ENCODE data around the gene PLXDC1.

Gene PLXDC1

GRCh38 chr17:39104046-39104445, 47.4 kb downstream of the PLXDC1 start:
- H3K4me1 ChIP-seq (ENCODE audit: insufficient read depth, low read length) = peaks cover 11% of the 10 kb centered on the region
- H3K9me3 ChIP-seq (ENCODE audit: low read length) = no peaks in the 10 kb centered on the region
- no peak overlapping the region for H3K4me3 ChIP-seq (ENCODE audit: low read depth in 1 of 2, low read length in 2 of 2)
- H3K27me3 ChIP-seq (ENCODE audit: control insufficient read depth in 1 of 2, insufficient read depth in 2 of 2, low read length in 2 of 2) = no peaks in the 10 kb centered on the region
- H3K27ac ChIP-seq (ENCODE audit: low read depth, low read length) = no peak overlapping the region
- no peaks in the 10 kb centered on the region for H3K36me3 ChIP-seq (ENCODE audit: insufficient read depth, low read length)
- H3K9ac ChIP-seq (ENCODE audit: low read length) = no peak overlapping the region

GRCh38 chr17:39101091-39101490, 50.3 kb downstream of the PLXDC1 start:
- H3K9me3 ChIP-seq (ENCODE audit: low read length) = no peaks in the 10 kb centered on the region
- no peaks in the 10 kb centered on the region for H3K36me3 ChIP-seq (ENCODE audit: insufficient read depth, low read length)
- H3K27ac ChIP-seq (ENCODE audit: low read depth, low read length) = no peak overlapping the region
- no peak overlapping the region for H3K4me3 ChIP-seq (ENCODE audit: low read depth in 1 of 2, low read length in 2 of 2)
- peaks cover 20% of the 10 kb centered on the region for H3K4me1 ChIP-seq (ENCODE audit: insufficient read depth, low read length)
- H3K9ac ChIP-seq (ENCODE audit: low read length) = no peak overlapping the region
- H3K27me3 ChIP-seq (ENCODE audit: control insufficient read depth in 1 of 2, insufficient read depth in 2 of 2, low read length in 2 of 2) = no peaks in the 10 kb centered on the region

GRCh38 chr17:39100530-39100929, 50.9 kb downstream of the PLXDC1 start:
- Histone ChIP-seq H3K9ac (ENCODE audit: low read length) (no peak overlapping the region), H3K27me3 (ENCODE audit: control insufficient read depth in 1 of 2, insufficient read depth in 2 of 2, low read length in 2 of 2) (no peaks in the 10 kb centered on the region), H3K36me3 (ENCODE audit: insufficient read depth, low read length) (no peaks in the 10 kb centered on the region), H3K4me1 (ENCODE audit: insufficient read depth, low read length) (peaks cover 20% of the 10 kb centered on the region), H3K27ac (ENCODE audit: low read depth, low read length) (no peak overlapping the region), H3K4me3 (ENCODE audit: low read depth in 1 of 2, low read length in 2 of 2) (no peak overlapping the region), H3K9me3 (ENCODE audit: low read length) (no peaks in the 10 kb centered on the region)

GRCh38 chr17:39099663-39100286, 51.7 kb downstream of the PLXDC1 start:
- Histone ChIP-seq H3K9ac (ENCODE audit: low read length) (no peak overlapping the region), H3K4me3 (ENCODE audit: low read depth in 1 of 2, low read length in 2 of 2) (no peak overlapping the region), H3K27me3 (ENCODE audit: control insufficient read depth in 1 of 2, insufficient read depth in 2 of 2, low read length in 2 of 2) (no peaks in the 10 kb centered on the region), H3K4me1 (ENCODE audit: insufficient read depth, low read length) (peaks cover 23% of the 10 kb centered on the region), H3K27ac (ENCODE audit: low read depth, low read length) (no peak overlapping the region), H3K9me3 (ENCODE audit: low read length) (no peaks in the 10 kb centered on the region), H3K36me3 (ENCODE audit: insufficient read depth, low read length) (no peaks in the 10 kb centered on the region)

- Histone ChIP-seq H3K9ac (ENCODE audit: low read length) (no peak overlapping the region), H3K27ac (ENCODE audit: low read depth, low read length) (peak overlapping the region; percentile 27), H3K4me1 (ENCODE audit: insufficient read depth, low read length) (peaks cover 26% of the 10 kb centered on the region), H3K9me3 (ENCODE audit: low read length) (no peaks in the 10 kb centered on the region), H3K4me3 (ENCODE audit: low read depth in 1 of 2, low read length in 2 of 2) (no peak overlapping the region), H3K36me3 (ENCODE audit: insufficient read depth, low read length) (no peaks in the 10 kb centered on the region), H3K27me3 (ENCODE audit: control insufficient read depth in 1 of 2, insufficient read depth in 2 of 2, low read length in 2 of 2) (no peaks in the 10 kb centered on the region)
Measured at GRCh38 chr17:39098588-39098987, 52.8 kb downstream of the PLXDC1 start.

- no peak overlapping the region for H3K27ac ChIP-seq (ENCODE audit: low read depth, low read length)
- H3K9me3 ChIP-seq (ENCODE audit: low read length) = no peaks in the 10 kb centered on the region
- H3K27me3 ChIP-seq (ENCODE audit: control insufficient read depth in 1 of 2, insufficient read depth in 2 of 2, low read length in 2 of 2) = no peaks in the 10 kb centered on the region
- H3K9ac ChIP-seq (ENCODE audit: low read length) = no peak overlapping the region
- H3K4me1 ChIP-seq (ENCODE audit: insufficient read depth, low read length) = peaks cover 26% of the 10 kb centered on the region
- H3K4me3 ChIP-seq (ENCODE audit: low read depth in 1 of 2, low read length in 2 of 2) = no peak overlapping the region
- H3K36me3 ChIP-seq (ENCODE audit: insufficient read depth, low read length) = no peaks in the 10 kb centered on the region
Measured at GRCh38 chr17:39097537-39097936, 53.9 kb downstream of the PLXDC1 start.

GRCh38 chr17:39097150-39097519, 54.3 kb downstream of the PLXDC1 start:
- Histone ChIP-seq H3K27ac (ENCODE audit: low read depth, low read length) (no peak overlapping the region), H3K27me3 (ENCODE audit: control insufficient read depth in 1 of 2, insufficient read depth in 2 of 2, low read length in 2 of 2) (no peaks in the 10 kb centered on the region), H3K4me1 (ENCODE audit: insufficient read depth, low read length) (peaks cover 26% of the 10 kb centered on the region)

GRCh38 chr17:39096508-39097149, 54.8 kb downstream of the PLXDC1 start:
- H3K27me3 ChIP-seq (ENCODE audit: control insufficient read depth in 1 of 2, insufficient read depth in 2 of 2, low read length in 2 of 2) = no peaks in the 10 kb centered on the region
- peaks cover 26% of the 10 kb centered on the region for H3K4me1 ChIP-seq (ENCODE audit: insufficient read depth, low read length)
- H3K9me3 ChIP-seq (ENCODE audit: low read length) = no peaks in the 10 kb centered on the region
- H3K4me3 ChIP-seq (ENCODE audit: low read depth in 1 of 2, low read length in 2 of 2) = no peak overlapping the region
- H3K27ac ChIP-seq (ENCODE audit: low read depth, low read length) = no peak overlapping the region
- no peak overlapping the region for H3K9ac ChIP-seq (ENCODE audit: low read length)
- H3K36me3 ChIP-seq (ENCODE audit: insufficient read depth, low read length) = no peaks in the 10 kb centered on the region

More at GRCh38 chr17:39097150-39097519, 54.3 kb downstream of the PLXDC1 start:
- H3K9me3 ChIP-seq (ENCODE audit: low read length) = no peaks in the 10 kb centered on the region
- no peak overlapping the region for H3K9ac ChIP-seq (ENCODE audit: low read length)
- H3K4me3 ChIP-seq (ENCODE audit: low read depth in 1 of 2, low read length in 2 of 2) = no peak overlapping the region
- no peaks in the 10 kb centered on the region for H3K36me3 ChIP-seq (ENCODE audit: insufficient read depth, low read length)

- no peaks in the 10 kb centered on the region for H3K36me3 ChIP-seq (ENCODE audit: insufficient read depth, low read length)
- peaks cover 26% of the 10 kb centered on the region for H3K4me1 ChIP-seq (ENCODE audit: insufficient read depth, low read length)
- no peaks in the 10 kb centered on the region for H3K27me3 ChIP-seq (ENCODE audit: control insufficient read depth in 1 of 2, insufficient read depth in 2 of 2, low read length in 2 of 2)
- H3K9me3 ChIP-seq (ENCODE audit: low read length) = no peaks in the 10 kb centered on the region
- H3K4me3 ChIP-seq (ENCODE audit: low read depth in 1 of 2, low read length in 2 of 2) = no peak overlapping the region
- H3K27ac ChIP-seq (ENCODE audit: low read depth, low read length) = no peak overlapping the region
- H3K9ac ChIP-seq (ENCODE audit: low read length) = no peak overlapping the region
Measured at GRCh38 chr17:39095309-39095686, 56.1 kb downstream of the PLXDC1 start.

- no peaks in the 10 kb centered on the region for H3K36me3 ChIP-seq (ENCODE audit: insufficient read depth, low read length)
- no peaks in the 10 kb centered on the region for H3K9me3 ChIP-seq (ENCODE audit: low read length)
- H3K9ac ChIP-seq (ENCODE audit: low read length) = no peak overlapping the region
- H3K27ac ChIP-seq (ENCODE audit: low read depth, low read length) = no peak overlapping the region
- peaks cover 23% of the 10 kb centered on the region for H3K4me1 ChIP-seq (ENCODE audit: insufficient read depth, low read length)
- H3K27me3 ChIP-seq (ENCODE audit: control insufficient read depth in 1 of 2, insufficient read depth in 2 of 2, low read length in 2 of 2) = no peaks in the 10 kb centered on the region
- no peak overlapping the region for H3K4me3 ChIP-seq (ENCODE audit: low read depth in 1 of 2, low read length in 2 of 2)
Measured at GRCh38 chr17:39094607-39095308, 56.7 kb downstream of the PLXDC1 start.

- H3K9me3 ChIP-seq (ENCODE audit: low read length) = no peaks in the 10 kb centered on the region
- no peak overlapping the region for H3K9ac ChIP-seq (ENCODE audit: low read length)
- no peak overlapping the region for H3K27ac ChIP-seq (ENCODE audit: low read depth, low read length)
- H3K36me3 ChIP-seq (ENCODE audit: insufficient read depth, low read length) = no peaks in the 10 kb centered on the region
- peaks cover 6% of the 10 kb centered on the region for H3K4me1 ChIP-seq (ENCODE audit: insufficient read depth, low read length)
- no peak overlapping the region for H3K4me3 ChIP-seq (ENCODE audit: low read depth in 1 of 2, low read length in 2 of 2)
- no peaks in the 10 kb centered on the region for H3K27me3 ChIP-seq (ENCODE audit: control insufficient read depth in 1 of 2, insufficient read depth in 2 of 2, low read length in 2 of 2)
Measured at GRCh38 chr17:39092692-39093230, 58.7 kb downstream of the PLXDC1 start.

All from muscle layer of colon (tissue), 2 donors.